SK-N-SH treated with all-trans-retinoic acid at 6 μM for 48 hours (cell line): ENCODE measurements around the gene GLRA1.

Source experiments
- ARNTL ChIP-seq: fragments of 450-650 bp; formaldehyde crosslinking; IDR thresholded peaks from 2 replicates; pipeline ENCODE4 v1.5.0; 2020; ENCODE audit warnings: low read depth, mild to moderate bottlenecking, moderate library complexity, borderline replicate concordance
- CREB5 ChIP-seq: fragments of 250-450 bp; sonication (Bioruptor Pico); IDR thresholded peaks from 2 replicates; pipeline ENCODE4 v1.5.1; 2020; ENCODE audit warnings: low read depth, mild to moderate bottlenecking, moderate library complexity
- CSRNP3 ChIP-seq: fragments of 250-450 bp; sonication (Bioruptor Pico); IDR thresholded peaks from 2 replicates; pipeline ENCODE4 v1.5.1; 2021; ENCODE audit warnings: mild to moderate bottlenecking, moderate library complexity
- ESRRG ChIP-seq: fragments of 250-450 bp; sonication (Bioruptor Pico); IDR thresholded peaks from 2 replicates; pipeline ENCODE4 v1.6.1; 2021; ENCODE audit warnings: mild to moderate bottlenecking
- GLIS3 ChIP-seq: fragments of 250-450 bp; sonication (Bioruptor Pico); IDR thresholded peaks from 2 replicates; pipeline ENCODE4 v1.5.0; 2020; ENCODE audit warnings: mild to moderate bottlenecking, moderate library complexity
- PATZ1 ChIP-seq: fragments of 250-450 bp; sonication (Bioruptor Pico); IDR thresholded peaks from 2 replicates; pipeline ENCODE4 v1.8.0; 2020; ENCODE audit warnings: mild to moderate bottlenecking, moderate library complexity, borderline replicate concordance
- POU6F1 ChIP-seq: fragments of 250-450 bp; sonication (Bioruptor Pico); IDR thresholded peaks from 2 replicates; pipeline ENCODE4 v1.8.0; 2021; ENCODE audit warnings: low read depth, mild to moderate bottlenecking, moderate library complexity, borderline replicate concordance
- SNAI2 ChIP-seq: fragments of 250-450 bp; sonication (Bioruptor Pico); IDR thresholded peaks from 2 replicates; pipeline ENCODE4 v1.5.0; 2020; ENCODE audit warnings: mild to moderate bottlenecking, moderate library complexity
- TCF4 ChIP-seq: fragments of 250-450 bp; sonication (Bioruptor Pico); IDR thresholded peaks from 2 replicates; pipeline ENCODE4 v1.8.0; 2021; ENCODE audit warnings: mild to moderate bottlenecking, moderate library complexity, borderline replicate concordance
- TSHZ2 ChIP-seq: fragments of 250-450 bp; sonication (Bioruptor Pico); IDR thresholded peaks from 2 replicates; pipeline ENCODE4 v1.5.0; 2020; ENCODE audit warnings: mild to moderate bottlenecking, moderate library complexity
- ZC3H10 ChIP-seq: fragments of 250-450 bp; sonication (Bioruptor Pico); IDR thresholded peaks from 2 replicates; pipeline ENCODE4 v1.5.1; 2021; ENCODE audit warnings: mild to moderate bottlenecking, moderate library complexity
- ZFP30 ChIP-seq: fragments of 450-650 bp; formaldehyde crosslinking; IDR thresholded peaks from 2 replicates; pipeline ENCODE4 v1.5.0; 2022; ENCODE audit warnings: mild to moderate bottlenecking, moderate library complexity

- TF ChIP-seq SNAI2 (no peak), ZC3H10 (CRISPR knock-in tag) (no peak), CSRNP3 (CRISPR knock-in tag) (no peak), ARNTL (CRISPR knock-in tag) (no peak), GLIS3 (CRISPR knock-in tag) (no peak), ESRRG (CRISPR knock-in tag) (no peak), TSHZ2 (CRISPR knock-in tag) (no peak), POU6F1 (no peak), TCF4 (CRISPR knock-in tag) (no peak), CREB5 (CRISPR knock-in tag) (no peak), PATZ1 (CRISPR knock-in tag) (no peak), ZFP30 (CRISPR knock-in tag) (no peak)
Measured at GRCh38 chr5:151784141-151784540, 140.5 kb downstream of the GLRA1 start.
